WERI-Rb-1 (cell line): ENCODE measurements around the gene KCTD4.
"Not testable (repeated sequence)": the region's sequence is repeated elsewhere in the genome, so short reads cannot be mapped to it uniquely, and the experiment has no call there.

Source experiments
- DNase-seq: peaks from one replicate; pipeline ENCODE4 v3.0.0-alpha.2; 2020
- H3K27ac ChIP-seq: fragments of 250-450 bp; sonication (Bioruptor Pico); 2 replicates; pipeline ENCODE4 v1.5.1; 2020; ENCODE audit warnings: mild to moderate bottlenecking, moderate library complexity
- H3K27me3 ChIP-seq: fragments of 250-450 bp; sonication (Bioruptor Pico); 2 replicates; pipeline ENCODE4 v1.5.1; 2021; ENCODE audit warnings: mild to moderate bottlenecking, low read depth, moderate library complexity; ENCODE audit not compliant: insufficient read depth, severe bottlenecking
- H3K36me3 ChIP-seq: fragments of 250-450 bp; sonication (Bioruptor Pico); 2 replicates; pipeline ENCODE4 v1.5.1; 2020; ENCODE audit warnings: mild to moderate bottlenecking, moderate library complexity
- H3K4me3 ChIP-seq: 2 replicates; pipeline ENCODE4 v1.5.1; 2011; ENCODE audit warnings: low read depth, mild to moderate bottlenecking, control low read depth, low read length
- H3K9me3 ChIP-seq: fragments of 250-450 bp; sonication (Bioruptor Pico); 2 replicates; pipeline ENCODE4 v1.5.1; 2021; ENCODE audit warnings: mild to moderate bottlenecking, moderate library complexity; ENCODE audit not compliant: severe bottlenecking
- CTCF ChIP-seq: IDR thresholded peaks from 2 replicates; pipeline ENCODE4 v1.5.1; 2011; ENCODE audit warnings: low read depth, mild to moderate bottlenecking, control low read depth, inconsistent platforms, low read length

The KCTD4 gene

GRCh38 chr13:45194081-45194939 lies 6.5 kb downstream of the KCTD4 start:
- Histone ChIP-seq H3K9me3 (no peaks in the 10 kb centered on the region), H3K27me3 (no peaks in the 10 kb centered on the region), H3K27ac (no peak overlapping the region), H3K4me3 (no peak overlapping the region), H3K36me3 (no peaks in the 10 kb centered on the region)
- peak; percentile 42; the same call in 1 of the 2 replicates for TF ChIP-seq CTCF
- peak; percentile 20 for DNase-seq

GRCh38 chr13:45191874-45192273 lies 9.0 kb downstream of the KCTD4 start:
- TF ChIP-seq CTCF = no peak
- H3K9me3 ChIP-seq = no peaks in the 10 kb centered on the region
- no peak overlapping the region for H3K27ac ChIP-seq
- H3K27me3 ChIP-seq = no peaks in the 10 kb centered on the region
- H3K36me3 ChIP-seq = no peaks in the 10 kb centered on the region
- no peak for DNase-seq
- no peak overlapping the region for H3K4me3 ChIP-seq

GRCh38 chr13:45189511-45189910 lies 11.3 kb downstream of the KCTD4 start:
- not testable (repeated sequence) for H3K4me3 ChIP-seq, H3K9me3 ChIP-seq, H3K27ac ChIP-seq, H3K27me3 ChIP-seq, DNase-seq, H3K36me3 ChIP-seq

GRCh38 chr13:45189077-45189476 lies 11.8 kb downstream of the KCTD4 start:
- H3K27ac ChIP-seq, H3K27me3 ChIP-seq, DNase-seq, H3K9me3 ChIP-seq, H3K36me3 ChIP-seq, H3K4me3 ChIP-seq: not testable (repeated sequence)

GRCh38 chr13:45185286-45185685 lies 15.6 kb downstream of the KCTD4 start:
- no peaks in the 10 kb centered on the region for H3K9me3 ChIP-seq
- H3K4me3 ChIP-seq = no peak overlapping the region
- TF ChIP-seq CTCF = no peak
- H3K27me3 ChIP-seq = no peaks in the 10 kb centered on the region
- H3K36me3 ChIP-seq = 0 out of 2 replicates have a peak, but pooled peaks cover 2% of the 10 kb centered on the region
- no peak overlapping the region for H3K27ac ChIP-seq
- no peak for DNase-seq

- no peak for TF ChIP-seq CTCF
- DNase-seq = no peak
- H3K36me3 ChIP-seq = 0 out of 2 replicates have a peak, but pooled peaks cover 2% of the 10 kb centered on the region
- H3K27me3 ChIP-seq = no peaks in the 10 kb centered on the region
- H3K27ac ChIP-seq = no peak overlapping the region
- no peak overlapping the region for H3K4me3 ChIP-seq
- no peaks in the 10 kb centered on the region for H3K9me3 ChIP-seq
These were observed 16.2 kb downstream of the KCTD4 start for GRCh38 chr13:45184693-45185092.
